ENCODE measurements around the gene CDH23.

GRCh38 chr10:71719464-71720201 lies 322.9 kb downstream of the CDH23 start, which contains the start of gene C10orf105:
- no peak for TF ChIP-seq POLR2AphosphoS5 (IDR thresholded peaks at IDR 0.05)
- no peak for TF ChIP-seq CTCF (IDR thresholded peaks at IDR 0.05 in 8 of 11, conservative IDR thresholded peaks at IDR 0.05 in 3 of 11)
